ENCODE results near the gene ZNF618.

The ZNF618 gene

DNA sequence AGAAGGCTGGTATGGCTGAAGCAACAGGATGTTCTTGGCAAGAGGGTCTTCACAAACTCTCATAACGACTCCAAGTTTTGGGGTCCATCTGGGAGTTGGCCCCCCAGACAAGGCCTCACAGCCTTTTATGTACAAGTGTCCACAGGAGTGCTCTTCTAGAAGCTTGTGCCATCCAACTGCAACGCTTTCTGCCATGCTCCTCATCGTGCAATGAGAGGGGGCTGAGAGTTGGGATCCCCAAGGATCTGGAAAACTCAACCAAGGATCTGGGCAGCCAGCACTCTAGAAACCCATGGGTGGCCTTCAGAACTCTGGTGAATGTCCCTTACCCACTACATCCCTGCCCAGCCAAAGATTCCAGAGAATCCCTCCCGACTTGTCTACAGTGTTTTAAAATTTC lies 210.5 kb downstream of the ZNF618 start:
- DNase-seq, result no peak

DNA sequence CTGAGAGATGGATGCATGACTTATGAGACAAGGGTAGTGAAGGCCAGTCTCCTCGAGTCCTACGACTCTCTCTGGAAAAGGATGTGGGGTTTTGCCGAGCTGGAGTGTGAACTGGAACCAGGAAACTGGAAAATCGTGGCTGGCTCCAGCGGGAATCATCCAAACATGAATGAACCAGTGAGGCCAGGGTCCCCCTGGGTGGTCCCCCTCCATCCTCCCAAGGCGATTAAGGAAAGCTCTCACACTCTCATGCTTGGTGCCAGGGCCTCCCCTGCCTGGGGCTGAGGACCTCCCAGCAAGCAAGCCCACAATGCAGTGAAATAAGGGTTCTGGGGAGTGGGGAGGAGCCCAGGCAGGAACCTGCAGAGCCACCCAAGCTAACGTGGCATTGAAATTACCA lies 211.6 kb downstream of the ZNF618 start:
- DNase-seq, result no peak

DNA sequence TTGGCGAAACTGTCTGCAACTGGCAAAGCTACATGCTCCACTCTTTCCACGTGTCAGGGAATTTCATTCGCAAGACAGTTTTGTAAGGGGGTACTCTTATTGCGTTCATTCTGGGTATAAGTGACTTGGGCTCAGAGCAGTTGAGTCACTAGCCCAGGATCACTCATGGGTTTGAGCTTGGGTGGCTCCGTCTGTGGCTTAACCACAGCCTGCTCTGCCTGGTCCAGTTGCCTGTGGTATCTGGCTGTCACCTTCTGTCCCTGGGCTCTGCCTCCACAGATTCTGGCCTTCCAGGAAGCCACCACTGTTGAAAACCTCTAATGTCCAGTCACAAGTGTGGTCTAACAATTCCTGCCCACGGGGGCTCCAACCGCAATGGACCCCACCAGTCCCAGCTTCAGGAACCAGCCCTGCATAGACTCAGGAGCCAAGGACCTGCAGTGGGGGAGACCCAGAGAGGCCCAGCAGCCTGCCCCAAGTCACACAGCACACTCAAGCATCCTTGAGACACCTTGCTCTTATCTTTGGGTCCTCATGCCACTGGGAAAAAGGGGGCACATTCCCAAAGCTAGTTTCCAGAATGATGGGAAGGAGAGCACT lies 212.6 kb downstream of the ZNF618 start:
- DNase-seq, result no peak

DNA sequence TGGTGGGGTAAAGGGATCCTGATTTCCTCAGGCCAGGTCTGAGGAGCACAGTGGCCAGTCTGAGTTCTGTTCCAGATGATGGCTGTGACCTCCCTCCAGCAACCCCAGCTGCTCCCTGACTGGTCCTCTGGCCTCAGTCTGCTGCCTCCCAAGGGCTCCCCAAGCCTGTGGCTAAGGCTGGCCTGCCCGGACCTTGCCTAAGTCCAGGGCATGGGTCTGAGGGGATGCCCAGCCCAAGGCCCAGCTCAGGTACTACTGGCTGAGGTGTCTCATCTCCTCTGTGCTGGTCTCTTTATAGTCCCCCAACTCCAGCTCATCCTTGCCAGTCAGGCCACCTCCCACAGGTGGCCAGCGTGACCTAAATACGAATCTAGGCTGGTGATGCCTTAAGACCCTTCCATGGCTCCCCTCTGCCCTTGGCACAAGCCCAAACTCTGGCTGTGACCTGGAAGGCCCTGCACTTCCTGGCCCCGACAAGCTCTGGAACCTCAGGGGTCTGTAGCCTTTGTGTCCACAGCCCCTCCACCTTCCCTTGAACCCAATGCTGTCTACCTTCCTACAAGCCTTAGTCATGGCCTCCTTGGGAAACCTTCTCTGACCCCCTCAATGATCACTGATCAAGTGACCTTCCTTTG lies 213.2 kb downstream of the ZNF618 start:
- DNase-seq, result no peak

DNA sequence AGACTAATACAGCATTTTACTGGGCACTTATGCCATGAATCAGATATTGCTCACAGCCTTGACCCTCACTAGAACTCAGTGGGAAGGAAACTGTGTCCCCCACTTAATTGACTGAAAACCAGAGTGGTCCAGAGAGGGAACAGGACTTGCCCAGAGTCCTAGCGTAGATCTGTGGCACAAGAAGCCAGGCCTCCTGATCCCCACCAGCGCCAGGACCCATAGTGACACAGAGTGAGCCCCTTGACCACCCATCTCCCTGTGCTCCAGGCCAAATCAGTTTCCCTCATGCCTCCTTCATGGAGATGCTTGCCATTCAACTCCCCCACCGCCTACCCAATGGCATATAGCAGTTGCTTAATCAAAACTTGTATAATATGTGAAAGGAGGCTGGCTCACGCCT lies 214.7 kb downstream of the ZNF618 start:
- DNase-seq, result no peak

DNA sequence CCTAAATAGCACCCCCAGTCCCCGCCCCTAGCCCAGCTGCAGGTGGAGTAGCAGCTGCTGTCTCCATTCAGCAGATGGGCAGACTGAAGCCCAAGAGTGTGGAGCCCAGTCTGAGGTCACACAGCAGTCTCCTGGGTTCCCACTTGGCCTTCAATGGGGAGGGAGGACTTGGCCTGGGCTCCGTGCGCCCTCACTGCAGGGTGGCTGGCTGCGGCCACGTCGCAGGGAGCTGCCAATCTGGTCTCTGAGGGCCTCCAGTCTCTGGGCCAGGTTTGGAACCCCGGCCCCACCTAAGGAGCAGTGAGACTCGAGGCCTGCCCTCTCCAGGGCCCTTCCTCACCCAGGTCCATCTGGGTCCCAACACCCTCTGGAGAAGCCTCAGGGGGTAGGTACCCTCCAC lies 215.6 kb downstream of the ZNF618 start:
- no peak for DNase-seq

DNA sequence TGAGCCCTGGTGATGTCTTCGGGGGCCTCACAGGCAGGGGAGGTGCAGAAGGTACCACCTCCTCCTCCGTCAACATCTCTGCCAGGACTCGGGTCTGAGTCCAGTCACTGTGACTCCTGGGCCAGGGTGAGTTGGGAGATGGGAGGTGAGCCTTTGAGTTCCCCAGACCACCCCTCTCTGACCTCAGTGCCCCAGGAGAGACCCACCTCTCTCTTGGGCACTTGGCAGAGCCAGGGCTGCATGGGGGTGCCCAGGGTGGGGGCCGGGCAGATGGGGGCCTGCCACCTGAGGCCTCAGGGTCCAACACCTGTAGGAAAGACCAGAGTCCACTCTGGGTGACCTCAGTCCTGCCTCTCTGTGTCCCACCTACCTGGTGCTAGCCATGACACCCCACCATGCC lies 216.2 kb downstream of the ZNF618 start:
- no peak for DNase-seq

DNA sequence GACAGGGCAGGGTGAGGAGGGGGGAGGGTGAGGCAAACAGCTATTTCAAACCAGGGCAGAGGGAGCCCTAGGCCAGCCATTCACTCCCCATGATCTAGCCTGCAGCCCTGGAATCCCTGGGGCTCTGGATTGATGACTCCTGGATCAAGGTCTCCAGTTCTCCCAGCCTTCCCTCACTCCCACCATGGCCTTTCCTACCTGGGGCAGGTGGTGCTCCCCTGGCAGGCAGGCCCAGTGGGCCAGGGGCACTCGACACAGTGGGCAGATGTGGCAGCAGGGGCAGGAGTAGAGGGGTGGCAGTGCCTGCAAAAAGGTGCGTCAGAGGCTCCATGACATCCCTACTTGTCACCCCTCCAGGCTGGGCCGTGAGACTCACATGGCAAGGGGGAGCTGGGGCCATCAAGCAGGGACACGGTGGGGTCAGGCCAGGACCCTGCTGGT lies 216.9 kb downstream of the ZNF618 start:
- DNase-seq, result no peak

DNA sequence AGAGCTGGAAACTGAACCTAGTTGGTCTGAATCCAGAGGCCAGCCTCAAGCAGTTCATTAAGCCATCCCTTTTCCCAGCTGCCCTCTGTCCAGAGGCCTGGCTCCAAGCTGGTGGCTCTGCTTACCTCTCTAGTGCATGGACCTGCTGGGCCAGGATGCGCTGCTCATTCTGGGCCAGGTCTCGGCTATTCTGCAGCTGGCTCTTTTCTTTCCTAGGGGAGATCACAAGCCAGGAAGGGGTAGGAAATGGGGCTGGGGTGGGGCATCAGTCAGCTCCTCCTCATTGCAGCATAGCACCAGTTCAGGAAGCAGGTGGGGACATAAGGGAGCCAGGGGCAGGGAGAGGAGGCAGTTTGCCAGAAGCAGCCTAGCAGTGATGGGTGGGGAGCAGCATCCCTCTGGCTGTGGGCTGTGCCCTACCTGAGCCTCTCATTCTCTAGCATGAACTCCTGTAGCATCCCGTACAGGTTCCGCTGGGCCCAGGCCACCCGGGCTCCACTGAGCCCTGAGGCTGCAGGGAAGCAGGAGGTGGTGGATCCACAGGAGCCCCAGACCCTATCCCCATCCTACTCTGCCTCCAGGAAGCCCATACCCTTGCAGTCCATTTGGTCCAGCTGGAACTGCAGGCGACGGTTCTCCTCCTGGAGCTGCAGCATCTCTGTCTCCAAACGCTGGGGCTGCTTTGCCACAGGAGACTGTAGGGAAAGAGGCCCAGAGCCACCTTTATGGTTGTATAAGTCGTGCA lies 217.8 kb downstream of the ZNF618 start:
- DNase-seq, result no peak

DNA sequence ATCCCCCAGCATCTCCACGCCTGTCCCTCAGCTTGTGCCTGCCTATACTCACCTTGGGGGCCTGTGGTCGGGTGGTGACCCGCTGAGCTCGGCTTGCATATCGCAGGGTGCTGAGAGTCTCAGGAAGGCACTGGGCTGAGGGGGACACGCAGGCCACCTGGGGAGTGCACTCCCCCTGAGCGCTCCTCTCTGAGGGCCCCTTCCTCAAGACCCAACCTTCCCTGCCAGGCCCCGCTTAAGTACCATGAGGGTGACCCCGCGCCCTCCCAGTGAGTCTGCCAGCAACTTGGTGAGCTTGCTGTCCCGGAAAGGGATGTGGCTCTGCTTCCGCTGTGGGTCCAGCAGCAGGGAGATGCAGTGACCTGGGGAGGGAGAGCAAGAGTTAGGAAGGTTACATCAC lies 218.9 kb downstream of the ZNF618 start:
- no peak for DNase-seq

DNA sequence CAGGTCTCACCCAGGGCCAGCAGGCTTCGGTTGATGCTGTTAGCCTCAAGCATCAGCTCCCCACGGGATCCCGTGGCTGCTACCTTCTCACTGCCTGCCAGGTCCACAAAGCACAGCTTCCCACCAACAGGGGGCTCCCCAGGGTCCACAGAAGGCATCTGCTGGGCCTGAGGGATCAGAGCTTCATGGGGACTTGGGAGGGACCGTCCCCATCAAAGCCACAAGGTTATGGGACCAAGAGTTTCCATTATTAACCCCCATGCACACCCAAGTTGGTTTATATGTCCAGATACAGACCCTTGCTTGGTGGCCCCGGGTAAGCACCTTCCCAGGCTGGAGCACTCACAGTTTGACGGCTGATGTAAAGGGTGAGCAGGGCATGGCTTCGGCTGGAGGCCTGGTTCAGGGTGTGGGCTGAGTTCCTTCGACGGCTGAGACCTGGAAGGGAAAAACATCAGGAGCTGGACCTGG lies 220.0 kb downstream of the ZNF618 start:
- DNase-seq, result no peak

DNA sequence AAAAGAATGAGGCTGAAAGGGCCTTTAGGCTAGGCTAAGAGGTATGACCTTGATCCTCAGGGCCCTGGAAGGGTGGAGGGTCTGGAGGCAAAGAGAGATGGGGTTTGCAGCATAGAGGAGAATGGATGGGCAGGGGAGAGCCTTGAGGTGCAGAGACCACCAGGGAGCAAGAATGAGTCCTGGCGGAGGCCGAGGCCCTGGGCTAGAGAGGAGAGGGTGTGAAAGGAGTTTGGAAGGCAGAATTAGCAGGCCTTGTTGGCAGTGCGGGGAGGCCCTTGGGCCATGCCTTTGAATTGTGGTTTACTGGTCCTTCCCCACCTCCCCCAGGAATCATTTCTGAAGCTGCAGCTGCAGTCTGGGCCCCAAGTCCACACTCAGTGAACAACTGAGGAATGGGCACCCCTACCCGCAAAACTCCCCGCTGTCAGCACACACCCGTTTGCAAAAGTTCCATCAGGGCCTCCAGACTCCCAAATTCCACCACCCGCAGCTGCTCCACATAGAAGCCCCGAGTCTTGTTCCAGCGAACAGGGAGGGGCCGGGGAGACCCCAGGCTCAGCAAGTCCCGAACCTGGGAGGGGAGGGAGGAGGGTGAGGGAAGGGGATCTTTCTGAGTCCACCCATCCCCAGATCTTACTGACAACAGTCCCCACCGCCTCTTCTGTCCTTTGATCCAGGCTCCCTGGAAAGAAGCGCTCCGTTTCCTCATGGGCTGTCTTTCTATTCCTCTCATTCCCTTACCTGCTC lies 220.9 kb downstream of the ZNF618 start:
- DNase-seq, result no peak

DNA sequence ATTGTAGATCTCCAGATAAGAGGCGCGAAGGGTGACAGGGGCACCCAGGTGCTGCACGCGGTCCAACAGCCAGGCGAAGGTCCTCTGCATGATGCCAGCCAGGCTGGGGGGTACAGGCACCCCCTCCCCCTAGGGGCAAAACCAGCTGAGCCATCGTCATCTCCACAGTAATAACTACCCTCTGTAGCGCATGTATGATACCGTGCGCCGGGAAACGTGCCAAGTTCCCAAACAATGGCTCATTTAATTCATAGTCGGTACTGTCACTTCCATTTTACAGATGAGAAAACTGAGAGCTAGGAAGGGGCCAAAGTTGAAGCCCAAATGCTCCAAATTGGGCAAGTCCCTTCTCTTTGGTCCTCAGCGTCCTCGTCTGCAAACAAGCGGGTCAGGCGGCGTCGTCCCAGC lies 221.5 kb downstream of the ZNF618 start:
- no peak for DNase-seq

DNA sequence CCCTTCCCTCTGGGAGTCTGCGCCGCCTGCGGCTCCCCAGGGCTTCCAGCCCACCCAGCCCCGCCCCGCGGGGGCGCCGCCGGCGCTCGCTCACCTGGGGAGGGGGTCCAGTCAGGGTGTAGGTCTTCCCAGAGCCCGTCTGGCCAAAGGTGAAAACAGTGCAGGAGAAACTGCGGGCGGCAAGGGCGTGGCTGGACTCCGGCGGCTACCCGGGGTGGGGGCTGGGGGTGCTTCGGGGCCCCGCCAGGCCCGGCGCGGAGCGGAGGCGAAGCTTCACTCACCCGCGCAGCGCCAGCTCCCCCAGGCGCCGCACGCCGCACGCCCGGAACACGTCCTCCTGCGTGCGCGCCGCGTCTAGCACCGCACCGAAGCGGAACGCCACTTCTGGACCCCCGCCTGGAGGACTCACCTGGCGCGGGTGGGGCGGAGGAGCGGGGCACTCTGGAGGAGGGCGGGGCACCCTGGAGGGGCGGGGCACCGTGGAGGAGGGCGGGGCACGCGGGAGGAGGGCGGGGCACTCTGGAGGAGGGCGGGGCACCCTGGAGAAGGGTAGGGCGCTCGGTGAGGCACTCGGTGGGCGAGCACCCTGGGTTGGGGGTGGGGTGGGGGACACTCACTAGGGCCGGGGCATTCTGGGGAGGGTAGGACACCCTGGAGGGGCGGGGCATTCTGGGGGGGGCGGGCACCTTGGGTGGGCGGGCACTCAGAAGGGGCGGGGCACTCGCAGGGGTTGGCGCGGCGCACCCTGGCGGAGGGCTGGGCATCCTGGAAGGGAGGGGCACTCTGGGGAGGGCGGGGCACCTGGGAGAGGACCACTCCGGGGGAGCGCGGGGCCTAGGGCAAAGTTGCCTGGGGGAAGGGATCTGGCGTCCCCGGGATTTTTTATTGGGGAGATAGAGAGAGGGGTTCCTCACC lies 222.2 kb downstream of the ZNF618 start:
- peak; percentile 35 for DNase-seq

DNA sequence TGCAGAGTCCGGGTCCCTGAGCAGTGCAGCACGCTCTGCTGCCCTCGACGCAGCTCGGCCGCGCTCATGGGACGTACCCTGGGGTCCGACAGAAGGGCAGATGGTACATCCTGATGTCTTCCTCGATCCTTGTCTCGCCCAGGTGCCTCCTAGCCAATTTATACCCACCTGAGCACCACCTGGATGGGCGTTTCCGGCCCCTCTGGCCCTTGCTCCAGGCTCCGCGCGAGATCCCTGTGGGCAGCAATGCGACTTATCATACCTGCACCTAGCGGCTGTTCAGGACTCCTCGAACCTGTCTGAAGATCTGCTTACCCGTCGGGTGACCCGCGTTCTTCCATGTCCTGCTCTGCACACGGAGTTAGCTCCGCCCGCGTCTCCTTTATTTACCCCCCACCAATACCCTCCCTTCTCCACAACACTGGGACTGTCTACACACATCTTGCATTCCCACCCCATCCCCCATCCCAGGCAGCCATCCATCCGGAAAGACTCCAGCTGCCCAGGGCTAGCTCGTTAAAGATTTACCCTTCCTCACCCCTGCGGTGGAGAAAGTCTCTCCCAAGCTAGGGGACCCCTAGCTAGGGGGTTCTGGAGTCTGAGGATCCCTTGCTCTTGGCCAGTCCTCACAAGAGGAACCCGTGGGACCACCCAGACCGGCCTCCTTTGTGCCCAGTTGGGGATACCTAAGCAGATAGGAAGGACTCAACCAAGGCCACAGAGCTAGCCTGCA lies 223.0 kb downstream of the ZNF618 start, which contains the start of gene KIF12:
KIF12 (minus strand) TSS at position 357 of the 733 bp plus-strand sequence; CDS start at position 341, 16 bp downstream.
- no peak for DNase-seq

DNA sequence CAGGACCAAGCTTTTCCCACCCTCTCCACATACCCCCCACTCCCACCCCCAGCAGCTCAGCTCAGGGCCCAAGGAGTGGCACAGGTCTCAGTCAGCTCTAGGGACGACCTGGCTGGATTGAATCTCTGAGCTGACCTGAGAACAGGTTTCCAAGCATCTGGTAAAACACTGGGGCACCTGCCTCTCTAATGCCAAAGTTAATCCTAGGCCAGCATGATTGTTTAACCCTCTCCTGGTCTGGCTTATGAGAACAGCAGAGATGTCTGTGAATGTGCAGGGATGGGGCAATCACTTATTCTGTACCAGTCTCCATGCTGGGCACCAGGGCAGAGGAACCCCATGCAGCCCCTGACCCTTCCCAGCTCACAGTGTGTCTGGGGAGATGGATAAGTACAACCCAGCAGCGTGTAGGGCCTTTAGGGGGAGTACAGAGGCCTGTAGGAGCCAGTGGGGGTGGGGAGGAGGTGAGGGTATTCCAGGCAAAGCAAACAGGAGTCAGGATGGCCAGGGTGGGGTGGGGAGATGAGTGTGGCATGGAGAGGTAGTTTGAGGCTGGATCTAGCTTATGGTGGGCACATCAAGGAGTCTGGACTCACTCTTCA lies 223.7 kb downstream of the ZNF618 start:
- DNase-seq, result no peak

DNA sequence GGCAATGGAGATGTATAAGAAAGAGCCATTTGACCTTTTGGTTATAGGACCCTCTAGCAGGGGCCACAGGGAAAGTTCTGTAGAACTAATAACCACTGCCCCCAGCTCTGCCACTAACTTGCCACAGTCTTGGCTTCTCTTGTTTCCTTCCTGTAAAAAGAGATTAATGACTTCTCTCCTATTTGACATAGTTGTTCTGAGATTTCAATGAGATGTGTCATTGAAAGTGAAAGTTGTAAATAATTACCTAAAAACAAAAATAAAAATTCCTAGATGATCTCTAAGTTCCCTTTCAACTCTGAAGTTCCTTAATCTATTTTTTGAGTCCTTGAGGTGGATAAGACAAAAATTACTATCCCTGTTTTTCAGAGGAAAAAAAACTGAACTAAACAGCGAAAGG lies 224.4 kb downstream of the ZNF618 start:
- DNase-seq, result no peak

DNA sequence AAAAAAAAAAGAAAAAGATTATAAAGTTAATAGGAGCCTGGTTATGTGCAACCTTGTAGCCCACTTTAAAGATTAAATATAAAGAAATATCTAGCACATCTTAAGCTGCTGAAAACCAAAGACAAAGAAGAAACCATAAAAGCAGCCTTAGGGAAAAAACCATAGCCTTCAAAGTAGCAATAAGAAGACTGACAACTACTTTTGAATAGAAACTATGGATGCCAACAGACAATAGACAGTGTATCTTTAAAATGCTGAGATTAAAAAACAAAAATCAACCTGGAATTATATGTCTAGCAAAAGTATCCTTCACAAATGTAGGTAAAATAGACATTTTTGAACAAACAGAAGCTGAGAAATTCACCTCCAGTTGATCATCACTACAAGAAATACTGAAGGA lies 226.4 kb downstream of the ZNF618 start:
- DNase-seq, result no peak

DNA sequence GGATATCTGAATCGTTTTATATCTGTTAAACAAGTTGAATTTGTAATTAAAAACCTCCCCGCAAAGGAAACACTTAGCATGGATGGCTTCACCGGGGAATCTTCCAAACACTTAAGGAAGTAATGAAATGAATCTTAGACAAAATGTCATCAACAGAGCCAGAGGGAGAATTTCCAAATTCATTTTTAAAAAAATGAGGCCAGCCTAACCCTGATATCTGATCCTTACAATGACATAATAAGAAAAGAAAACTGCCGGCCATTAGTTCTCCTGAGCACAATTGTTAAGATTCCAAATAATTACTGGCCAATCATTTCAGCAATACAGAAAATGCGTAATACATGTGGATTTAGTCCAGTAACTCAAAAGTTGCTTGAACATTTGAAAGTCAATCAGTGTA lies 229.1 kb downstream of the ZNF618 start:
- DNase-seq, result no peak

Measured in suppressor macrophage treated with lipopolysaccharide for 4 hours (primary cell).